ENCODE results near the gene WAPL.
"Not testable (repeated sequence)": the region's sequence is repeated elsewhere in the genome, so short reads cannot be mapped to it uniquely, and the experiment has no call there.

DNA sequence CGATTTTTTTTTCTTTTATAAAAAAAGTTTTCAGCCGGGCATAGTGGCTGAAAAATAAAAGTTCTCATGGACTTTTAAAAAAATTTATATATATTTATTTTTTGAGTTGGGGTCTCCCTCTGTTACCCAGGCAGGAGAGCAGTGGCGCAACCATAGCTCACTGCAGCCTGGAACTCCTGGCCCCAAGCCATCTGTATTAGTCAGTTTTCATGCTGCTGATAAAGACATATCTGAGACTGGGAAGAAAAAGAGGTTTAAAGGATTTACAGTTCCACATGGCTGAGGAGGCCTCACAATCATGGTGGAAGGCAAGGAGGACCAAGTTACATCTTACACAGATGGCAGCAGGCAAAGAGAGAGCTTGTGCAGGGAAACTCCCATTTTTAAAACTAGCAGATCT is 37.1 kb upstream of the WAPL start:
- TF ChIP-seq EZH2 (IDR thresholded peaks at IDR 0.05); POLR2AphosphoS5 (IDR thresholded peaks at IDR 0.05; ENCODE audit: borderline replicate concordance, low read depth, low read length); FOXP2 (optimal IDR thresholded peaks at IDR 0.05; ENCODE audit: control extremely low read depth, extremely low read length, insufficient read depth): not testable (repeated sequence)

All from SK-N-MC (cell line).